Central memory CD4-positive, alpha-beta T cell (primary cell): ENCODE data around the gene CBFA2T3.

Experiments
- DNase-seq: peaks from one replicate; pipeline ENCODE4 v3.0.0; 2022

The CBFA2T3 gene

GRCh38 chr16:88885693-88886280 lies 91.2 kb downstream of the CBFA2T3 start:
- no peak for DNase-seq

DNA sequence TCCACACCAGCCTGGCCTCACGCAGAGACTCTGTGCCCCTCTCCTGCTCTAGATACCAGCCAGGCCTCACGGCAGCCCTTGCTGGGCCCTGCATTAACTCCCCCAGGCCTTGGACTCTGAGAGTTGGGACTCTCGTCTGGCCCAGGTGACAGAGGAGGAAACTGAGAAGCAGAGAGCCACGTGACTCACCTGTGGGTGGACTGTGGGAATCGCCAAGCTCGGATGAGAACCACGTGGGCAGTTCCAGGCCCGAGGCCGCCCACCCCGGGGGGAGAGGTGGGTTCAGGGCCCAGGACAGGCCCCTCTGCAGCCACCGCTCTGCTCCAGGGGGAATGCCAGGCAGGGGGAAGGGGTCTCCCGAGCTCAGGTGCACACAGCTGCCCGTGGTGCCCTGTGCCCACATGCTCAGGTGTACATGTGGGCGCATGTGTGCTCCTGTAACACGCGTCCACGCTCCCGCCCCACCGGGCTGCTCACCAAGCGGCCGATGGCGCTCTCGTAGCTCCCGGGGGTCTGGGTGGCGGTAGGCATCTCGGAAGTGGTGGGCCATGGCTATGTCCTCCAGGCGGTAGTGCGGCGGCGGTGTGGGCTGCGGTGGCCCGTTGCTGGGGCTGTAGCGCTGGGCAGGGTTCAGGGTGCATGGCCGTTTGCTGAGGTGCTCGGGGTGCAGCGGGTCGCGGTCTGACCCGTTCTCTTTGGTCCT lies 92.3 kb downstream of the CBFA2T3 start:
- no peak for DNase-seq

DNA sequence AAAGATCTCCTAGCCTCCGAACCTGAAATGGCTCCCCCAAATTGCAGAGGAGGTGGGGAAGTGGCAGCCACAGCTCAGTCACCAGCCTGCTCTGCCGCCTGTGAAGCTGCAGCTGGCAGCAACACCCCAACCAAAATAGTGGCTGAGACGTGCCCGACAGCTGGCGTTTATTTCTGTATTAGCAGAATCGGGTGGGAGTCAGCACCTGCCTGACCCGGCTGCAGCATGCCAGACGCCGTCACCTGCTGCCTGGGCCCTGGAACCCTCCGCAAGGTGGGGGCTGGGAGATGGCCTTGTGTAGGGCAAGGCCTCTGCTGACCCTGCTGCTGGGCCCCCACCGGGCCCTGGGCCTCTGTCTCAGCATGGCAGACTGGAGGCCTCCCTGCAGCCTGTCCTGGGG lies 93.1 kb downstream of the CBFA2T3 start:
- DNase-seq, result no peak

GRCh38 chr16:88883117-88883895 lies 93.7 kb downstream of the CBFA2T3 start:
- DNase-seq, result no peak

GRCh38 chr16:88882358-88883030 lies 94.5 kb downstream of the CBFA2T3 start:
- DNase-seq, result no peak

DNA sequence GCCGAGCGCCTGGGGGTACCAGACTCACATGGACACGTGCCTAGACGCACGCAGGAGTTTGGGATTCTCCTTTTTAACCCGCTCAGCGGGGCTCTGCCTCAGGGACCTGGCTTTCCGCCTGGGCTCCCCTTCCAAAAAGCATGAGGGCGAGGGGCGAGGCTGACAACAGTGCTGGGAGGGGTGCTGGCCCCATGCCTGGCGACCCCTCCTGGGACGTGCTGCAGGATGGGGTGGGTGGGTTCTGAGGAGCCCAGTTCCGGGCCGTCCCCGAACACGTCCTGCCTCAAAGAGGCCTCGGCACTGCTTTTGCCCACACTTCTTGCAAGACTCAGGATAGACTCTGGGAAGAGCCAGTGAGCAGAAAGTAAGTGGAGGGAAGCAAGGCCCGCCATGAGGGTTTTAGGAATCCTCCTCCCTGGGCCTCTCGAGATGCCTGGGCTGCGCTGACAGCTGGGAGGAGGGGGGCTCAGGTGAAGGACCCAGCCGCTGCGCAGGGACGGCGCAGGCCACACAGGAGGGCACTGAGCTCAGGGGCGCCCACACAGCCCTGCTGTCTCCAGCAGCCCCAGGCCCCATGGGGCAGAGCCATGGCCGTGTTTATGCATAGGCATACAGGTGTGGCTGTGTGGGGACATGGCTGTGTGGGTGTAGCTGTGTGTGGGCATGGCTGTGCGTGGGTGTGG lies 95.2 kb downstream of the CBFA2T3 start:
- no peak for DNase-seq

GRCh38 chr16:88881007-88881615 lies 95.9 kb downstream of the CBFA2T3 start:
- DNase-seq, result no peak

DNA sequence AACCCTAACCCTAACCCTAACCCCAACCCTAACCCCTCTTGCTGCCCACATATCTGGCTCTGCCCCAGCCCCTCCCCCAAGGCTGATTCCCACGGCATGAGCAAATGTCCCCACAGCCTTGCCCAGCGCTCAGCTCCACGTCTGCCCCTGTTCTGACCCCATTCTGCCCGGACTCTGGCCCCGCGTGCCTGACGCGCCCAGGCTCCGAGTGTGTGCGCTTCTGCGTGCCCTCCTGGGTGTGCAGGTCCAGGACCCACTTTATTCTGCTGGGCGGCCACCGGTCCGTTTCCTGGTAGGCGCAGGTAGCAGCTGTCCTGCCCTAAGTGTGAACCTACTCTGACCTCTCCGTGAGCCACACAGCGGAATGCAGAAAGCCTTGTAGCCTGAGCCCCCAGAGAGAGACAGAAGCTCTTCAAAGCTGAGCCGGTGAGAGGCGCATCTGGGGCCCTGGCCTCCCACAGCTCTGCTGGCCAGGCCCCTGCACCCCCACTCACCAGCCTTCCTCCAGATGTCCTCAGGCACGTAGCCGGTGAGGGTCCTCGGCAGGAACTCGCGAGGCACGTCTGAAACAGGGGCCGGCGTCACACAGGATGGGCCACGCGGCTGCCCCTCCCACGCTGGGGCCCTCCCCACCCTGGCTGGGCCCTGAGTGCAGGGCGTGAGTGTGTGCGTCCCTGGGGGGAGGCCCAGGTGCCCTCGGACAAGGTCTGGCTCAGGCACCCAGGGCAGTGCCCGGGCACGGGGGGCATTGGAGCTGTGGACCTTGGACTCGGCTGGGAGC lies 96.6 kb downstream of the CBFA2T3 start:
- no peak for DNase-seq

GRCh38 chr16:88879788-88880055 lies 97.3 kb downstream of the CBFA2T3 start:
- no peak for DNase-seq

- DNase-seq, result no peak
These were observed 97.8 kb downstream of the CBFA2T3 start for GRCh38 chr16:88878967-88879787.

DNA sequence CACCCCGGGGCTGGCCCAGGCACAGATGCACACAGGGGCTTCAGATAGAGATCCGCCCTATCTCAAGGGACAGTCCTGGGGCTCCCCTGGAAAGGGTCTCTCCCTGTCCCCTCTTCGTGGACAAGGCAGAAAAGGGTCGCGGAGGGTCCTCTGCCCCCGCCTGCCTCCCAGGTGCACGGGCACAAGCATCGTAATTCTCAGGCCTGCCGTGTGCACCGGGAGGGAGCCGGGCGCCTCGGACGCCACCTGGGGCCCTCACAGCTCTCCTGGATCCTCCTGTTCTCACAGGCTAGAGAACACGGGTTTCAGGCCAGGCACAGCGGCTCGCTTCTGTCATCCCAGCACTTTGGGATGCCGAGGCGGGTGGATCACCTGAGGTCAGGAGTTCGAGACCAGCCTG lies 98.7 kb downstream of the CBFA2T3 start:
- no peak for DNase-seq

DNA sequence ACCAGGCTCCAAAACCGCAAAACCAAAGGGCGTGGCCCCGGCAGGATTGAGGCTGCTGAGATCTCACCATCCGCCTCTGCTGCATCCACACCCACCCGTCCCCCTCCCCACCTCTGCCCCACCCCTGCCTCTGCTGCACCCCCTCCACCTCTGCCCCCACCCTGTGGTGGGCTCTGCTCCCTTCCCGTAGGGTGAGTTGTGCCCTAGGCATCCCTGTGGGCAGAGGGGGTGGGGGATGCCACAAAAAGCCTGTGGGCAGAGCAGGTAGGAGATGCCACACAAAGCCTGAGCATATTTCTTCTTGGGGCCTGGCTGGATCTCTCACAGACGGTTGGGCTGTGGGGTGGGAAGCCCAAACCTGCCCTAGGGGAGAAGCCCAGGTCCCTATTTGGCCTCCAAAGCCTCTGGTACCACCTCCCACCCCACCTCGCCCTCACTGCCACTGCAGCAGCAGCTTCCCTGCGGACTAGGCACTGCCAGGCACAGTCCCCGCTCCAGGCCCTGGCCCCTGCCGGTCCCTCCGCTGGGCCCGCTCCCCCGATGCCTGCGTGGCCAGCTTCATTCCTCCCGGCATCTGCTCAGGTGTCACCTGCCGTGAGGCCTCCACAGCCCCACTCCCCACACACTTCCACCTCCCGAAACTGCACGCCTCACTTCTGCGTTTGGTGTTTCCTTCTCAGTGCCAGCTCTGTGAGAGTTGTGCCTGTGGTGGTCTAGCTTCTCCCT lies 99.3 kb downstream of the CBFA2T3 start:
- DNase-seq, result no peak

DNA sequence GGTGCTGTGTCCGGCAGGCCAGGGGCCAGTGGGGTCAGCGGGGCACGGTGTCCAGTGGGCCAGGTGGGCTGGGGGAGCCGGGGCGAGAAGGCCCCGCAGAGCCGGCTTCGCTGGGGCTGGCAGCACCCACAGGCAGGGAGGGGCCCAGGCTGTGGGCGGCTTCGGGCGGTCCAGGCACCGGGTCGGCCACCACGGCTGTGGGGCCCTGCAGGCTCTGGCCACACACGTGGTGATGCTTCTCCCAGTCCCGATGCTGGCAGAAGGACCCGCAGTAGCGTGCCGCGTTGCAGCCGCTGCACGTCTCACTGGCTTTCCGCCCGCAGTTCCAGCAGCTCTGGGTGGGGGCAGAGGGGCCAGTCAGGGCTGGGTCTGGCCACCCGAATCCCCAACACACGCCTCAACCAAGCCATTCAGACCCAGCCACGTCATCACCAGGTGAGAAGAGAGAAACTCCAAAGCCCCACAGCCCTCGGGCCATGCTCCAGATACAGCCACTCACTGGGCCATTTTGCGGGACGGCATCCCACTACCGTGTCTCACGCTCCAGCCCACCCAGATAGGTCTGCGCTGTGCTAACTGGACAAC lies 100.0 kb downstream of the CBFA2T3 start:
- DNase-seq, result no peak

GRCh38 chr16:88875703-88876234 lies 101.2 kb downstream of the CBFA2T3 start:
- DNase-seq, result no peak

- no peak for DNase-seq
These were observed 101.9 kb downstream of the CBFA2T3 start for GRCh38 chr16:88874938-88875599.

GRCh38 chr16:88872650-88873331 lies 104.2 kb downstream of the CBFA2T3 start:
- no peak for DNase-seq

DNA sequence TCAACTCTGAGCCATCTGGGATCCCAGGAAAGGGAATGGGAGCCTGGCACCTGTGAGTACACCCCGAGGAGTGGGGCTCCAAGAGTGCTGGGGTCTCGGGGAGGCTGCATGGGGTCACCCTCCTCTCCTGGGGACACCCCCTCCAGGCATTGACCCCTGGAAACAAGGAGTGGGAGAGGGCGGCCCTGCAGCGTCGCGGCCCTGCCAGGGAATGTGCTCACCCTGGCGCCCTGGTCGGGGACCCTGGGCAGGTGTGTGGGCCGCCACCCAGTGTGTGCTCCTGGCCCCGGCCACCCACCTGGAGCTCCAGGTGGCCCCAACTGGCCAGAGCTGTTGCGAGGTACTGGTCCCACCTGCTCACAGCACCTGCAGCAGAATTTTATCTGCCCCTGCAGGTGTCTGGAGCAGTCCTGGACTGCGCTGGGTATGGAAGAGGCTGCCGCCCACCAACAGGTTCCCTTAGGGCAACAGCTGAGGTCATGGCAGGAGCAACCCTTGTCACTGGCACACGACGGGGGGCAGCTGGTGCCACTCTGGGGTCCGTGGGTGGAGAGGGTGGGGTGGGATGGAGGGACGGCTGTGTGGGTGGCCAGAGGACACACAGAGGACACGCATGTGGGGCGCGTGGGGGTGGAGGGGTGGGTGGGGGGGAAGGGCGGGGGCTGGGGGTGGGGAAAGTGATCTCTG lies 105.1 kb downstream of the CBFA2T3 start:
- DNase-seq, result no peak

DNA sequence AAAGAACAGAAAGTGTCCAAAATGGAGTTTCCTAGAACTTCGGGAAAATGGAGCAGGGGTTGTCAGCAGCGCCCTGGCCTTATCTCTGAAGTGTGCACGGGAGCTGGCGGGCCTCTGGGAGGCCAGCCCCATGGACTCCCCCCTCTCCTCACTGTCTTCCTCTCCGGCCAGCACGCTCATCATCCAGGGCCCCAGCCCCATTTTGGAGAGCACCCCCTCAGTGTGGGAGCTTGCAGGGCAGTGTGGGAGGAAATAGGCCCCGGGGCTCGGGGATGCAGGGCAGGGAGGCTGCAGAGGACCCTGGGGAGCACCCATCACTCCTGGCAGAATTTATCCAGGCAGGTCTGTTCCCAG lies 105.7 kb downstream of the CBFA2T3 start:
- no peak for DNase-seq
